K562 (cell line): ENCODE results near the gene MIDN. TPM values are rescaled to one million over a fixed set of nuclear protein-coding genes. Genes with fewer than 3 reads are reported as not detected.

ENCODE experiments used
- FOXK2 ChIP-seq, 2 experiments: fragments of 450-650 bp; IDR thresholded peaks in 1 of 2; conservative IDR thresholded peaks in 1 of 2; 2 replicates each; pipeline ENCODE4 v1.6.1; 2016; ENCODE audit warnings: low read depth in 2 of 2, mild to moderate bottlenecking in 1 of 2
- JUN ChIP-seq, 2 experiments: sonication (generic) in 1 of 2; formaldehyde crosslinking in 1 of 2; IDR thresholded peaks; 2 replicates each; pipeline versions ENCODE4 v1.6.1 to v1.8.0; 2012 to 2022; ENCODE audit warnings: borderline replicate concordance in 2 of 2, mild to moderate bottlenecking in 2 of 2, improper control_type of control experiment in 1 of 2, low read depth in 1 of 2, low read length in 1 of 2, missing genetic modification reagents in 1 of 2
- POU5F1 ChIP-seq: fragments of 150-350 bp; IDR thresholded peaks from 2 replicates; pipeline ENCODE4 v1.6.1; 2014; ENCODE audit warnings: borderline replicate concordance, low read length, low read depth, mild to moderate bottlenecking; ENCODE audit not compliant: partially characterized antibody
- PTRF ChIP-seq: fragments of 450-650 bp; IDR thresholded peaks from 2 replicates; pipeline ENCODE4 v1.6.1; 2016; ENCODE audit warnings: mild to moderate bottlenecking, missing genetic modification characterization, missing compliant biosample characterization
- RB1 ChIP-seq: fragments of 450-650 bp; IDR thresholded peaks from 2 replicates; pipeline ENCODE4 v1.6.1; 2017; ENCODE audit warnings: low read depth, mild to moderate bottlenecking
- RBFOX2 ChIP-seq: fragments of 200-400 bp; formaldehyde crosslinking; IDR thresholded peaks from 2 replicates; pipeline ENCODE4 v1.6.1; 2017; ENCODE audit warnings: low read depth, mild to moderate bottlenecking, low read length, moderate library complexity
- SP2 ChIP-seq: IDR thresholded peaks from 2 replicates; pipeline ENCODE4 v1.6.1; 2011; ENCODE audit warnings: mild to moderate bottlenecking, low read depth, low read length, moderate library complexity; ENCODE audit not compliant: poor library complexity, severe bottlenecking; ENCODE audit errors: extremely low read depth
- YBX1 ChIP-seq: fragments of 450-650 bp; IDR thresholded peaks from 2 replicates; pipeline ENCODE4 v1.7.1; 2016; ENCODE audit warnings: mild to moderate bottlenecking
- YY1 ChIP-seq, 3 experiments: IDR thresholded peaks; 2 replicates each; pipeline ENCODE4 v1.6.1; 2011; ENCODE audit warnings: low read length in 2 of 3, mild to moderate bottlenecking in 2 of 3, moderate library complexity in 2 of 3, borderline replicate concordance in 1 of 3, control low read depth in 1 of 3, low read depth in 1 of 3; ENCODE audit not compliant: insufficient read depth in 3 of 3, insufficient replicate concordance in 2 of 3, control insufficient read depth in 1 of 3, insufficient read length in 1 of 3; ENCODE audit errors: extremely low read depth in 1 of 3
- ZKSCAN3 ChIP-seq: fragments of 250-450 bp; sonication (Bioruptor Pico); IDR thresholded peaks from 2 replicates; pipeline ENCODE4 v1.4.0; 2020
- ZNF24 ChIP-seq: fragments of 450-650 bp; IDR thresholded peaks from 2 replicates; pipeline ENCODE4 v1.6.1; 2016
- ZNF436 ChIP-seq: fragments of 250-450, 450-650 bp; sonication (Bioruptor Pico); formaldehyde crosslinking; IDR thresholded peaks from 2 replicates; pipeline ENCODE4 v1.7.0; 2020; ENCODE audit warnings: mild to moderate bottlenecking
- ZNF584 ChIP-seq: fragments of 200-800 bp; sonication (Bioruptor generic); IDR thresholded peaks from 2 replicates; pipeline ENCODE4 v1.6.1; 2016; ENCODE audit warnings: low read depth, mild to moderate bottlenecking, missing genetic modification characterization, missing compliant biosample characterization
- polyA plus RNA-seq, 8 experiments: library from polyadenylated mRNA; depleted of rRNA in 4 of 8; stranded (reverse) in 5 of 8; unstranded in 3 of 8; fragments of >200 nt; fragmentation: Nextera tagmentation in 2 of 8; fragmentation: Illumina TruSeq in 1 of 8; extraction: Ambion mirVana in 2 of 8; extraction: Trizol in 1 of 8; gene quantifications; 2 replicates each; pipeline versions ENCODE4 v1.2.1 to v1.2.3, GENCODE V29; 2011 to 2014; ENCODE audit warnings: inconsistent platforms in 1 of 8, missing spikeins in 1 of 8
- total RNA-seq, 7 experiments: library from RNA; depleted of rRNA in 6 of 7; stranded (reverse); fragments of >200 nt in 6 of 7; fragmentation: Illumina TruSeq in 2 of 7; extraction: Trizol in 2 of 7; gene quantifications; 2 replicates each; pipeline versions ENCODE4 v1.2.1 to v1.2.3, GENCODE V29; 2011 to 2021; ENCODE audit warnings: low replicate concordance in 1 of 7
- TF ChIP-seq, protein P1 (sequence below), 2 experiments: fragments of 450-650 bp; conservative IDR thresholded peaks; 2 replicates each; pipeline ENCODE4 v1.6.1; 2017; ENCODE audit warnings: mild to moderate bottlenecking in 2 of 2, moderate library complexity in 2 of 2
- TF ChIP-seq, protein P2 (sequence below): sonication (generic); formaldehyde crosslinking; IDR thresholded peaks from 2 replicates; pipeline ENCODE4 v1.8.1; 2023; ENCODE audit warnings: mild to moderate bottlenecking, missing genetic modification reagents
- TF ChIP-seq, protein P3 (sequence below), 2 experiments: fragments of 450-650 bp in 1 of 2; sonication (generic) in 1 of 2; formaldehyde crosslinking; conservative IDR thresholded peaks; 2 replicates each; pipeline versions ENCODE4 v1.4.0 to v1.8.1; 2020 to 2022; ENCODE audit warnings: mild to moderate bottlenecking in 1 of 2, missing genetic modification reagents in 1 of 2
- TF ChIP-seq, protein P4 (sequence below): fragments of 450-650 bp; IDR thresholded peaks from 2 replicates; pipeline ENCODE4 v1.6.1; 2018; ENCODE audit not compliant: partially characterized antibody
- TF ChIP-seq, protein P5 (sequence below): IDR thresholded peaks from 2 replicates; pipeline ENCODE4 v1.6.1; 2011; ENCODE audit not compliant: insufficient read length; ENCODE audit errors: extremely low read depth

Gene MIDN
- total and polyA plus RNA-seq, 9 of the 15 experiments (the other 6 are each of a cell fraction or from before 2014, with no cell fraction given): 0.17 to 120 (median 10.1) TPM

DNA sequence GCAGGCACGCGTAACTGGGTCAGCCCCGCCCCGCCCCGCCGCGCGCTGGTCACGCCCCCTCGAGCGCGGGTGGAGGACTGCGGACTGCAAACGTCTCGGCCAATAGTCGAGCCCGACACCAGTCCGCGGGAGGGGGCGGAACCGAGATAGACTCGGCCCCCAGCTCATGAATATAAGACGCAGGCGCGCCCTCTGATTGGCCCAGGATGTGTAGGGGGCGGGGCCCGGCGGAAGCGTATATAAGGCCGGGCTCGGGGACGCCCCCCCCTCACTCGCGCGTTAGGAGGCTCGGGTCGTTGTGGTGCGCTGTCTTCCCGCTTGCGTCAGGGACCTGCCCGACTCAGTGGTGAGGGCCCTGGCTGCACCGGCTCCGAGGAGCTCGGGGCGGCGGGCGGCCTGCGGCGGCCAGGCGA is 20.7 kb downstream of the MIDN start, which contains the start of gene CIRBP (continued):
- TF ChIP-seq, protein P1, sequence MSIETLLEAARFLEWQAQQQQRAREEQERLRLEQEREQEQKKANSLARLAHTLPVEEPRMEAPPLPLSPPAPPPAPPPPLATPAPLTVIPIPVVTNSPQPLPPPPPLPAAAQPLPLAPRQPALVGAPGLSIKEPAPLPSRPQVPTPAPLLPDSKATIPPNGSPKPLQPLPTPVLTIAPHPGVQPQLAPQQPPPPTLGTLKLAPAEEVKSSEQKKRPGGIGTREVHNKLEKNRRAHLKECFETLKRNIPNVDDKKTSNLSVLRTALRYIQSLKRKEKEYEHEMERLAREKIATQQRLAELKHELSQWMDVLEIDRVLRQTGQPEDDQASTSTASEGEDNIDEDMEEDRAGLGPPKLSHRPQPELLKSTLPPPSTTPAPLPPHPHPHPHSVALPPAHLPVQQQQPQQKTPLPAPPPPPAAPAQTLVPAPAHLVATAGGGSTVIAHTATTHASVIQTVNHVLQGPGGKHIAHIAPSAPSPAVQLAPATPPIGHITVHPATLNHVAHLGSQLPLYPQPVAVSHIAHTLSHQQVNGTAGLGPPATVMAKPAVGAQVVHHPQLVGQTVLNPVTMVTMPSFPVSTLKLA (conservative IDR thresholded peaks at IDR 0.05): no peak; a peak in 2 of 4 replicates
- TF ChIP-seq, protein P2, sequence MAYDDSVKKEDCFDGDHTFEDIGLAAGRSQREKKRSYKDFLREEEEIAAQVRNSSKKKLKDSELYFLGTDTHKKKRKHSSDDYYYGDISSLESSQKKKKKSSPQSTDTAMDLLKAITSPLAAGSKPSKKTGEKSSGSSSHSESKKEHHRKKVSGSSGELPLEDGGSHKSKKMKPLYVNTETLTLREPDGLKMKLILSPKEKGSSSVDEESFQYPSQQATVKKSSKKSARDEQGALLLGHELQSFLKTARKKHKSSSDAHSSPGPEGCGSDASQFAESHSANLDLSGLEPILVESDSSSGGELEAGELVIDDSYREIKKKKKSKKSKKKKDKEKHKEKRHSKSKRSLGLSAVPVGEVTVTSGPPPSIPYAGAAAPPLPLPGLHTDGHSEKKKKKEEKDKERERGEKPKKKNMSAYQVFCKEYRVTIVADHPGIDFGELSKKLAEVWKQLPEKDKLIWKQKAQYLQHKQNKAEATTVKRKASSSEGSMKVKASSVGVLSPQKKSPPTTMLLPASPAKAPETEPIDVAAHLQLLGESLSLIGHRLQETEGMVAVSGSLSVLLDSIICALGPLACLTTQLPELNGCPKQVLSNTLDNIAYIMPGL (CRISPR knock-in tag): 0 out of 2 replicates have a peak, but pooled peaks have one; percentile 38
- TF ChIP-seq ZKSCAN3 (no peak), ZNF24 (no peak), ZNF584 (CRISPR knock-in tag) (no peak), SP2 (peak; percentile 19), YBX1 (no peak), RBFOX2 (peak; percentile 100), RB1 (no peak; the same call in 1 of the 2 replicates), POU5F1 (no peak), PTRF (tag) (no peak), FOXK2 (conservative IDR thresholded peaks at IDR 0.05 in 1 of 2, IDR thresholded peaks at IDR 0.05 in 1 of 2; ENCODE audit: low read depth in 2 of 2) (no peak), ZNF436 (CRISPR knock-in tag) (no peak), YY1 (IDR thresholded peaks at IDR 0.05; ENCODE audit: borderline replicate concordance in 1 of 3, control insufficient read depth in 1 of 3, extremely low read depth in 1 of 3, insufficient read depth in 3 of 3, insufficient read length in 1 of 3, insufficient replicate concordance in 2 of 3, low read depth in 1 of 3, low read length in 2 of 3) (no peak), JUN (IDR thresholded peaks at IDR 0.05; ENCODE audit: borderline replicate concordance, low read depth, low read length) (no peak), JUN (CRISPR knock-in tag; IDR thresholded peaks at IDR 0.05; ENCODE audit: borderline replicate concordance) (no peak)
- TF ChIP-seq, protein P3, sequence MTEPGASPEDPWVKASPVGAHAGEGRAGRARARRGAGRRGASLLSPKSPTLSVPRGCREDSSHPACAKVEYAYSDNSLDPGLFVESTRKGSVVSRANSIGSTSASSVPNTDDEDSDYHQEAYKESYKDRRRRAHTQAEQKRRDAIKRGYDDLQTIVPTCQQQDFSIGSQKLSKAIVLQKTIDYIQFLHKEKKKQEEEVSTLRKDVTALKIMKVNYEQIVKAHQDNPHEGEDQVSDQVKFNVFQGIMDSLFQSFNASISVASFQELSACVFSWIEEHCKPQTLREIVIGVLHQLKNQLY (CRISPR knock-in tag; conservative IDR thresholded peaks at IDR 0.05): no peak
- TF ChIP-seq, protein P4, sequence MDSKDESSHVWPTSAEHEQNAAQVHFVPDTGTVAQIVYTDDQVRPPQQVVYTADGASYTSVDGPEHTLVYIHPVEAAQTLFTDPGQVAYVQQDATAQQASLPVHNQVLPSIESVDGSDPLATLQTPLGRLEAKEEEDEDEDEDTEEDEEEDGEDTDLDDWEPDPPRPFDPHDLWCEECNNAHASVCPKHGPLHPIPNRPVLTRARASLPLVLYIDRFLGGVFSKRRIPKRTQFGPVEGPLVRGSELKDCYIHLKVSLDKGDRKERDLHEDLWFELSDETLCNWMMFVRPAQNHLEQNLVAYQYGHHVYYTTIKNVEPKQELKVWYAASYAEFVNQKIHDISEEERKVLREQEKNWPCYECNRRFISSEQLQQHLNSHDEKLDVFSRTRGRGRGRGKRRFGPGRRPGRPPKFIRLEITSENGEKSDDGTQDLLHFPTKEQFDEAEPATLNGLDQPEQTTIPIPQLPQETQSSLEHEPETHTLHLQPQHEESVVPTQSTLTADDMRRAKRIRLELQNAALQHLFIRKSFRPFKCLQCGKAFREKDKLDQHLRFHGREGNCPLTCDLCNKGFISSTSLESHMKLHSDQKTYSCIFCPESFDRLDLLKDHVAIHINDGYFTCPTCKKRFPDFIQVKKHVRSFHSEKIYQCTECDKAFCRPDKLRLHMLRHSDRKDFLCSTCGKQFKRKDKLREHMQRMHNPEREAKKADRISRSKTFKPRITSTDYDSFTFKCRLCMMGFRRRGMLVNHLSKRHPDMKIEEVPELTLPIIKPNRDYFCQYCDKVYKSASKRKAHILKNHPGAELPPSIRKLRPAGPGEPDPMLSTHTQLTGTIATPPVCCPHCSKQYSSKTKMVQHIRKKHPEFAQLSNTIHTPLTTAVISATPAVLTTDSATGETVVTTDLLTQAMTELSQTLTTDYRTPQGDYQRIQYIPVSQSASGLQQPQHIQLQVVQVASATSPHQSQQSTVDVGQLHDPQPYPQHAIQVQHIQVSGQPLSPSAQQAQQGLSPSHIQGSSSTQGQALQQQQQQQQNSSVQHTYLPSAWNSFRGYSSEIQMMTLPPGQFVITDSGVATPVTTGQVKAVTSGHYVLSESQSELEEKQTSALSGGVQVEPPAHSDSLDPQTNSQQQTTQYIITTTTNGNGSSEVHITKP: no peak
- TF ChIP-seq, protein P5, sequence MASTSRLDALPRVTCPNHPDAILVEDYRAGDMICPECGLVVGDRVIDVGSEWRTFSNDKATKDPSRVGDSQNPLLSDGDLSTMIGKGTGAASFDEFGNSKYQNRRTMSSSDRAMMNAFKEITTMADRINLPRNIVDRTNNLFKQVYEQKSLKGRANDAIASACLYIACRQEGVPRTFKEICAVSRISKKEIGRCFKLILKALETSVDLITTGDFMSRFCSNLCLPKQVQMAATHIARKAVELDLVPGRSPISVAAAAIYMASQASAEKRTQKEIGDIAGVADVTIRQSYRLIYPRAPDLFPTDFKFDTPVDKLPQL: peak; percentile 95
